HG03064 (cell line): ENCODE results near the gene TPSAB1.

ENCODE experiments used
- ATAC-seq: cut with Tn5 transposase; IDR thresholded peaks from one replicate; pipeline ENCODE4 v1.9.1; 2021; ENCODE audit warnings: low read depth; ENCODE audit not compliant: unreplicated experiment

TPSAB1 gene

DNA sequence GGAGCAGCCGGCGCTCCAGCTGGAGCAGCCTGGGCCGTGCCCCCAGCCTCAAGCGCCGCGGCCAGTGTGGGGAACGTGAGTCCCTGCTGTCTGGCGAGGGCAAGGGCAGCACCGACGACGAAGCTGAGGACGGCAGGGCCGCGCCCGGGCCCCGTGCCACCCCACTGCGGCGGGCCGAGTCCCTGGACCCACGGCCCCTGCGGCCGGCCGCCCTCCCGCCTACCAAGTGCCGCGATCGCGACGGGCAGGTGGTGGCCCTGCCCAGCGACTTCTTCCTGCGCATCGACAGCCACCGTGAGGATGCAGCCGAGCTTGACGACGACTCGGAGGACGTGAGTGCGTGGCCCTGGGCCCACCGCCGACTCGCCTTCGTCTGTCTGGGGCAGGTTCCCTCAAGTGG lies 31.4 kb upstream of the TPSAB1 start:
- ATAC-seq, result no peak

DNA sequence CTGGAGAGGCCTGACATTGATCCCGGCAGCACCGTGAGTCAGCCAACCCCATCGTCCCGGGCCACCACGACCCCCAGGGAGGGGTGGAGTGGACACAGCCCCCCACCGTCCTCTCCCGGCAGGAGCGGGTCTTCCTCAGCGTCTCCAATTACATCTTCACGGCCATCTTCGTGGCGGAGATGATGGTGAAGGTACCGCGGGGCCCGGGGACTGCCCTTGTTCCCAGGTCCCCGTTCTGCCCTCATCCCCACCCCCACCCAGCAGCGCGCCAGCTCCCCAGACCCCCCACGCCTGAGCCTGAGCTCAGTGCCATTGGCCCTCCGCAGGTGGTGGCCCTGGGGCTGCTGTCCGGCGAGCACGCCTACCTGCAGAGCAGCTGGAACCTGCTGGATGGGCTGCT lies 30.0 kb upstream of the TPSAB1 start:
- ATAC-seq, result no peak

DNA sequence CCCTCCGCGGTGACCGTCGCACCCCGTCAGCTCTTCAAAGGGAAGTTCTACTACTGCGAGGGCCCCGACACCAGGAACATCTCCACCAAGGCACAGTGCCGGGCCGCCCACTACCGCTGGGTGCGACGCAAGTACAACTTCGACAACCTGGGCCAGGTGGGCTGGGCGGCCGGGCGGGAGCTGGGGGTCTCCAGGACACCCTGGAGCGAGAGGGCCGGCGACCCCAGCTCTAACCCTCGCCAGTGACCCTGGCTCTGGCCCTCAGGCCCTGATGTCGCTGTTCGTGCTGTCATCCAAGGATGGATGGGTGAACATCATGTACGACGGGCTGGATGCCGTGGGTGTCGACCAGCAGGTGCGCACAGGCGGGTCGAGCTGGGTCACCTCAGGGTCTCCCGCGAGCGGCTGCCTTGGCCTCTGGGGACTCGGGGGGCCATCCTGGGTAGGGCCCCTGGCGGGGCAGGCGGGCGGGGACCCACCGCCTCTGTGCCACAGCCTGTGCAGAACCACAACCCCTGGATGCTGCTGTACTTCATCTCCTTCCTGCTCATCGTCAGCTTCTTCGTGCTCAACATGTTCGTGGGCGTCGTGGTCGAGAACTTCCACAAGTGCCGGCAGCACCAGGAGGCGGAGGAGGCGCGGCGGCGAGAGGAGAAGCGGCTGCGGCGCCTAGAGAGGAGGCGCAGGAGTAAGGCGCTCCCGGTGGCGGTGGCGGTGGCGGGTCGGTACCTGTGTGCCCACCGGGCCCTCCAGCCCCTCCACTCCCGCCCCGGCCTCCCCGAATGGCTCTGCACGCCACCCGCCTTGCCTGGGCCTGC lies 28.8 kb upstream of the TPSAB1 start:
- ATAC-seq, result no peak

DNA sequence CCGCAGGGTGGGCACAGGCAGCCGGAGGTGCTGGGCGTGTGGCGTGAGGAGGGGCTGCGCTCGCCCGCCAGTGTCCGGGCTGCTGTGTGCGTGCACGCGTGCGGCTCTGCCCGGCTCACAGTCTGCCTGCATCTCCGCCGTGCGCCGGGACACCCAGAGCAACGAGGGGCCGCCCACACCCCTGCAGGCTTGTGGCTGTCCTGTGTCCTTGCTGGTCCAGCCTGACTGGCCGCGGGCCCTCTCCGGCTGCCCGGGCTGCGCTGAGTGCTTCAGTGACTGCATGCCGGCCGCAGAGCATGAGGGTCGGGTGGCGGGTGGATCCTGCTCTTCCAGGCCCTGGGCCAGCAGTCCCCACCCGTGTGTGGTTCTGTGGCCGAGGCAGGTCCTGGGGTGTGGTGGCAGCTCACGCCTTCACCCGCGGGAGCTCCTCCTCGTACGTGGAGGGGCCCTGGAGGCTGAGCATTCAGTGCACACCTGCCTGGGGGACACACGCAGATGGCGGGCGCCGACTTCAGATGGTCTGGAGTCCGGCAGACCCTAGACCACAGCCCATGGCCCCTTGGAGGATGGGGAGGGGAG lies 27.8 kb upstream of the TPSAB1 start:
- ATAC-seq, result no peak

DNA sequence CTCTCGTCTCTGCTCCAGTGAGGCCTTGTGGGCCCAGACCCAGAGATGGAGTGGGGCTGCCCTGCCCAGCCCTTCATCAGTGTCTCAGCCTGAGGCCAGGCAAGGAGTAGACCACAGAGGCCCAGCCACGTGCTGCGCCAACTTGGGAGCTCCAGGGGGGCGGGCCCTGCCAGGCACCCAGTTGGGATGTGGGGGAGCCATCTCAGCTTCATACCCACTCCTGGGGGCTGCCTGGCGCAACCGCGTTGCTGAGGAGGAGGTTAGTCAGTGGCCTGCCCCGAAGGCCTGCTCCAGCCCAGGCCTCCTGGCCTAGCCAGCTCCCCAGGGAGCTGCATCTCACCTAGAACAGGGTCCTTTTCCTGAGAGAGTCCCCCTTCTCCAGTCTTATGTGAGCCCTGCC lies 27.3 kb upstream of the TPSAB1 start:
- ATAC-seq, result no peak

DNA sequence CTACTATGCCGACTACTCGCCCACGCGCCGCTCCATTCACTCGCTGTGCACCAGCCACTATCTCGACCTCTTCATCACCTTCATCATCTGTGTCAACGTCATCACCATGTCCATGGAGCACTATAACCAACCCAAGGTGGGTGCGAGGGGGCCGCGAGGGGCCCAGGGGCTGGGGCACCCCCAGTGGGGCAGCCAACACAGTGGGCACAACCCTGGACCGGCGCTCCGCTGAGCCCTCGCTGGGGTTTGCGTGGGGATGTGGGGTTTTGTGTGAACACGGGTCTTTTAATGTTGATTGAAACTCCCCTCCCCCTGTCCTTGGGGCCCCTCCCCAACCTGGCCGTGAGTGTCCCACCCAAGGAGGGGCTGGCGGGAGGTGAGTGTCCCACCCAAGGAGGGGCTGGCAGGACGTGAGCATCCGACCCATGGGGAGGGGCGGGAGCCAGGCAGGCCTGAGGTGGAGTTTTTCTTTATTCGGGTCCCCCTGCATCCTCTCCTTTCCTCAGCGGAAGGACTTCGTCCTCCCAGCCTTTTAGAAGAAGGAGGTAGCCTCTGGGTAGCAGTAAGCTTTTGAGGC lies 26.6 kb upstream of the TPSAB1 start:
- ATAC-seq, result no peak

DNA sequence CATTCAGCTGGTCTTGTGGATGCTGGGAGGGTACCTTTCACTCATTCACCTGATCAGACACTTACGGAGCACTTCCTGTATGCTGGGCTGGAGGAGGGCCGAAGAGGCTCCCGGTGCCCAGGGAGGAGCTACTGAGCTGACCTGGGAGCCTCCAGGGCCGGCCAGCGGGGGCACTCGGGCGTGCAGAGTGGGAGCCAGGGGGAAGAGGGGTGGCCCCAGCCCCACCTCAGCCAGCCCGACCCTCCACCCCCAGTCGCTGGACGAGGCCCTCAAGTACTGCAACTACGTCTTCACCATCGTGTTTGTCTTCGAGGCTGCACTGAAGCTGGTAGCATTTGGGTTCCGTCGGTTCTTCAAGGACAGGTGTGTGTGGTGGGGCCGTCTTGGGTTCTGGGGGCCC lies 25.8 kb upstream of the TPSAB1 start:
- ATAC-seq, result no peak

DNA sequence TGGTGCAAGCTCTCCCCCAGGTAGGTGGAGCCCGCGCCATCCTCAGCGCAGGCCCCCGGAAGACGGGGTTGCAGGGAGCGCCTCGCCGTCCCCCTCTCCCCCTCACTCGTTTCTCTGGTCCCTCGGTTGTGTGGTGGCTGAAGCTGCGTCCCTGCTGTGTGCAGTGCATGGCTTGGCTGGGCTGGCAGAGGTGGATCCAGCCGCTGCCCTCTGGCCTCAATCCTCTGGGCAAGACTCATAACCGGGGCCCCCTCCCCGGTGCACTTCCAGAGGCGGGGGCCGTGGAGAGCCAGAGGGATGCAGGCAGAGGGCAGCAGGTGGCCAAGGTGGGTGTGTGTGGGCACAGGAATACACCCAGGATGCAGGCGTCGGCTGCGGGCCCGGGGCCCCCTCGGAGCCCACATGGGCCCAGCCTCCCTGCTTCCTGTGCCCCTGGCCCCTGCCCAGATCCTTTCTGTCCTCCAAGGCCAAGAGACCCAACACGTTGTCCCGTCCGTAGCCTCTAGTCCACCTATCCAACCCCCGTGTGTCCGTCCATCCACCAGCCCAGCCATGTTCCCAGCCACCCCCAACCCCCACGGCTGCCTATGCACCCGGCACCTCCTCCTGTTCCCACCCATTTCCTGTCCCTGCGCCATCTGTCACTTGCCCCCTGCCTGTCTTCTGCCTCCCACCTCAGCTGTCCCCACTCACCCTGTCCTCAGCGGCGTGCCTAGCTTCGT lies 24.8 kb upstream of the TPSAB1 start:
- no peak for ATAC-seq

DNA sequence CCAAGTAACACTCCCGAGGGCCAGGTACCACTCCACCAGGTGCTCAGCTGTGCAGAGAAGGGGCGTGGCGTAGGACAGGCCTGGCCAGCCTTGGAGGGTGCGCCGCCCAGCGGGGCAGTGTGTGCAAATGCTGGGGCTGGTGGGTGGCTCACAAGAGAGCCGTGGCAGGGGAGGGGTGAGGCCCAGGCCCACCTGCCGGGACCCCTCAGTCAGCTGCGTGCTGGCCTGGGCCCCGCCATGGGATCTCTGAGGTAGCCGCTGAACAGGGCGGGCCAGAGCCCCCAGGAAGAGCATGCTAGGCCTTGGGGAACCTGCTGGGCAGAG lies 24.2 kb upstream of the TPSAB1 start:
- ATAC-seq, result no peak

DNA sequence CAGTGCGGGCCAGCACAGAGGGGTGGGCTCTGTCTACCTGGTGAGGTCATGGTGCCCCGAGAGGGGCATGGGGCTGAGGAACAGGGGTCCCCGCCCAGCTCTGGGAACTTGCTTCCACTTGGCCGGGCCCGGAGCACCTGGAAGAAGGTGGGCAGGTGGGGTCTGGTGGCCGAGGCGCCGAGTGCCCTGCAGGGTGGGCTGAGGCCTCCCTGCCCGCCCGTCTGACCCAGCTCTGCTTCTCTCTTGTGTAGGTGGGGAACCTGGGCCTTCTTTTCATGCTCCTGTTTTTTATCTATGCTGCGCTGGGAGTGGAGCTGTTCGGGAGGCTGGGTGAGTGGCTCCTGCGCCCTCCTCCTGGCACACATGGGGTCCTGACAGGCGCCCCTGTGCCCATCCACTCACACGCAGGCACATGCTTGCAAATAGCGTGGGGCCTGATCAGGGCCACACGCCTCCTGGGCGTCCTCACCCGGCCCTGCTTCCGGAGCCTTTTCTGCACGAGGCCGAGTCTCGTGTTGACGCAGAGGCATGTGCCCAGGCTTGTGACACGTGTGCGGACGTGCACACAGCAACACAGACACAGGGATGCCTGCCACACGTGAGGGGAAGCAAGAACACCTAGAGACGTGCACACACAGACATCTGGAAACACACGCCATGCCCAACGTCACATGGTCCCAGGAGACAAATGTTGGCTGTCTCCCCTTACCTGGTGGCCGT lies 23.7 kb upstream of the TPSAB1 start:
- no peak for ATAC-seq

DNA sequence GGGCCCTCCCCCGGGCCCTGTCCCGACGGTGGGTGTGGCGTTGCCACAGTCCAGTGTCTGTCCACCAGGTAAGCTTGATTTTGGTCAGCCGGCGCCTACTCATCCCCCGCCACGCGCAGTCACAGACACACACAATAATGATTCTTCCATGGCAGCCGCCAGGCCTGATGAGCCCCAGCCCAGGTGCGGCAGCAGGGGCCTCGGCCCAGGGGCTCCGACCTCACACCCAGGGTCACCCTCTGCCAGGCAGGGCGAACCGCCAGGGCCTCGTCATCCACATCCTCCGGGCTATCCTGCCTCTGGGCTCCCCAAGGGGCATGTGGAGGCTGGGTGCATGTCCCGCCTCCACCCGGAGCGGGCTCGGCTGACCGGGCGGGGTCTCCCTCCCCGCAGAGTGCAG lies 23.0 kb upstream of the TPSAB1 start:
- no peak for ATAC-seq

DNA sequence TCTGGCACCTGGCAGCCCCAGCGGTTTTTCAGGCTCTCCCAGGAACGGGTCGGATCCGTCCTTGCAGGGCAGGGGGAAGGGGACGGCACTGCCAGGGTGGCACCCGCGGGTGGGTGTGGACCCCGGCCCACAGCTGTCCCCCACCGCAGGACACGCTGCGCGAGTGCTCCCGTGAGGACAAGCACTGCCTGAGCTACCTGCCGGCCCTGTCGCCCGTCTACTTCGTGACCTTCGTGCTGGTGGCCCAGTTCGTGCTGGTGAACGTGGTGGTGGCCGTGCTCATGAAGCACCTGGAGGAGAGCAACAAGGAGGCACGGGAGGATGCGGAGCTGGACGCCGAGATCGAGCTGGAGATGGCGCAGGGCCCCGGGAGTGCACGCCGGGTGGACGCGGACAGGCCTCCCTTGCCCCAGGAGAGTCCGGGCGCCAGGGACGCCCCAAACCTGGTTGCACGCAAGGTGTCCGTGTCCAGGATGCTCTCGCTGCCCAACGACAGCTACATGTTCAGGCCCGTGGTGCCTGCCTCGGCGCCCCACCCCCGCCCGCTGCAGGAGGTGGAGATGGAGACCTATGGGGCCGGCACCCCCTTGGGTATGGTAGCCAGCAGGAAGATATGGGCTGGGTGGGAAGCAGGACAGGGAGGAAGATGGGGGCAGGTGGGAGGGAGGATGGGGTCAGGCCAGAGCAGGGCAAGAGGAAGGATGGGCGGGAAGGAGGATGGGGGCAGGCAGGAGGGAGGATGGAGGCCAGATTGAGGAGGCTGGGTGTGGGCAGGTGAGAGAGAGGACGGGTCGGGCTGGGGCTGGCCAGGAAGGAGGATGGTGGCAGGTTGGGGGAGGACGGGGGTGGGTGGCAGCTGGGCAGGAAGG lies 22.2 kb upstream of the TPSAB1 start:
- ATAC-seq, result no peak

DNA sequence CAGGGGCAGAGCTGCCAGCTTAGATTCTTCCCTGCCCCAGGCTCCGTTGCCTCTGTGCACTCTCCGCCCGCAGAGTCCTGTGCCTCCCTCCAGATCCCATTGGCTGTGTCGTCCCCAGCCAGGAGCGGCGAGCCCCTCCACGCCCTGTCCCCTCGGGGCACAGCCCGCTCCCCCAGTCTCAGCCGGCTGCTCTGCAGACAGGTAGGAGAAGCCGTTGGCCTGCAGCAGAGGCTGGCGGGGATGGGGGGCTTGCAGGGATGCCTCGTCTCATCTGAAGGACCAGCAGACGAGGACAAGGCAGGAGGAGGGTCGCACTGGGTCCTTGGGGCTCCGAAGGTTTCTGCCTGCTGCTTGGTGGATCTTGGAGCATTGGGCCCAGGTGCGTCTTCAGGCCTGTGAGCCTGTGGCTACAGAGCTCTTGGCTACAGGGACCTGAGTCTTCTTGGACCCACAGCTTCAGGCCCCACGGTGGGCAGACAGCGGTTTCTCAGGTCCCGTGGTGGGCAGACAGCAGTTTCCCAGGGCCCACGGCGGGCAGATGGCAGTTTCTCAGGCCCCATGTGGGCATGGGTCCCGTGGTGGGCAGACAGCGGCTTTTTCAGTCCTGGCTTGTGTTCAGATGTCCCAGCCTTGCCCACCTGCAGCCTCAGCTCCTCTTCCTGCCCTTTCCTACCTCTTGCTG lies 21.4 kb upstream of the TPSAB1 start:
- ATAC-seq, result no peak

DNA sequence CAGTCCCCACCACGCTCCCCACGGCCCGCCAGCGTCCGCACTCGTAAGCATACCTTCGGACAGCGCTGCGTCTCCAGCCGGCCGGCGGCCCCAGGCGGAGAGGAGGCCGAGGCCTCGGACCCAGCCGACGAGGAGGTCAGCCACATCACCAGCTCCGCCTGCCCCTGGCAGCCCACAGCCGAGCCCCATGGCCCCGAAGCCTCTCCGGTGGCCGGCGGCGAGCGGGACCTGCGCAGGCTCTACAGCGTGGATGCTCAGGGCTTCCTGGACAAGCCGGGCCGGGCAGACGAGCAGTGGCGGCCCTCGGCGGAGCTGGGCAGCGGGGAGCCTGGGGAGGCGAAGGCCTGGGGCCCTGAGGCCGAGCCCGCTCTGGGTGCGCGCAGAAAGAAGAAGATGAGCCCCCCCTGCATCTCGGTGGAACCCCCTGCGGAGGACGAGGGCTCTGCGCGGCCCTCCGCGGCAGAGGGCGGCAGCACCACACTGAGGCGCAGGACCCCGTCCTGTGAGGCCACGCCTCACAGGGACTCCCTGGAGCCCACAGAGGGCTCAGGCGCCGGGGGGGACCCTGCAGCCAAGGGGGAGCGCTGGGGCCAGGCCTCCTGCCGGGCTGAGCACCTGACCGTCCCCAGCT lies 20.3 kb upstream of the TPSAB1 start:
- no peak for ATAC-seq

DNA sequence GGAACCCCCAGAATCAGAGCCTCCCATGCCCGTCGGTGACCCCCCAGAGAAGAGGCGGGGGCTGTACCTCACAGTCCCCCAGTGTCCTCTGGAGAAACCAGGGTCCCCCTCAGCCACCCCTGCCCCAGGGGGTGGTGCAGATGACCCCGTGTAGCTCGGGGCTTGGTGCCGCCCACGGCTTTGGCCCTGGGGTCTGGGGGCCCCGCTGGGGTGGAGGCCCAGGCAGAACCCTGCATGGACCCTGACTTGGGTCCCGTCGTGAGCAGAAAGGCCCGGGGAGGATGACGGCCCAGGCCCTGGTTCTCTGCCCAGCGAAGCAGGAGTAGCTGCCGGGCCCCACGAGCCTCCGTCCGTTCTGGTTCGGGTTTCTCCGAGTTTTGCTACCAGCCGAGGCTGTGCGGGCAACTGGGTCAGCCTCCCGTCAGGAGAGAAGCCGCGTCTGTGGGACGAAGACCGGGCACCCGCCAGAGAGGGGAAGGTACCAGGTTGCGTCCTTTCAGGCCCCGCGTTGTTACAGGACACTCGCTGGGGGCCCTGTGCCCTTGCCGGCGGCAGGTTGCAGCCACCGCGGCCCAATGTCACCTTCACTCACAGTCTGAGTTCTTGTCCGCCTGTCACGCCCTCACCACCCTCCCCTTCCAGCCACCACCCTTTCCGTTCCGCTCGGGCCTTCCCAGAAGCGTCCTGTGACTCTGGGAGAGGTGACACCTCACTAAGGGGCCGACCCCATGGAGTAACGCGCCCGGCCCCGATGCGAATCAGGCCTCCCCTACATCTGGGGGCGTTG lies 19.5 kb upstream of the TPSAB1 start:
- no peak for ATAC-seq

DNA sequence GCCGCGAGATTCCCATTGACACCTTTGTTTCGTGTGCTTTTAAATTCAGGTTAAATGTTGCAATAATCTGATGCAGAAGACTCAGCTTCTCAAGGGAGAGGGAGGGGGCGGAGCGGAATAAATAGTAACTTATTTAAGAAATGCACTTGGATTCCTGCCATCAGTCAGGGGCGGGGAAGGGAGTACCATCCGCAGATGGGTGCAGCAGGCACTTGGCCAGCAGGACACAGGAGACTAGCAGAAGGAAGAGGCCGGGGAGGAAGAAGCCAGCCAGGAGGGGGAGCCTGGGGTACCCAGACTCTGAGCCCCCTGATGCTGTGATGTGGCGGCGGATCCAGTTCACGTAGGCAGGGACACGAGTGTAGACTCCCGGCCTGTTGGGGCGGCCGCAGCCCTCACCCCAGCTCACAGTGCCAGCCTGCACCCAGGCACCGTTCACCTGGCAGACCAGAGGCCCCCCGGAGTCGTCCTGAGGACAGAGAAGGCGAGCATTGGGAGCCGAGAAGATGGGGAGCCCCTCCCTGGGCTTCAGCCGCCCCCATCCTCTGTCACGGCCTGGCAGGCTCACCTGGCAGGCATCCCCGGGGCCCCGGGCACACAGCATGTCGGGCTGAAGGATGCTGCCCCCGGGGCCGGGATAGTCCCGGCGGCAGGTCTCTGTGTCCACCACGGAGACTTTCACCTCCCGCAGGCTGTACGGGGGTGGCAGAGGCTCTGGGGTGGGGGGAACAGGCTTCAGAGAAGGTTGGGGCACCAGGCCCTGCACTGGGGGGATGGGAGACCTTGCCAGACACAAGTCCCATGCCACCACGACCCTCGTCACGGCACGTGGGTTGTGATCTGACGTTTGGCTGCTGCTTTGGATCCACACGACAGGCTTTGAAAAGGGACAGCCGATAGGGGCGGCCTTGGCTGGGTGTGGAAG lies 18.6 kb upstream of the TPSAB1 start:
- ATAC-seq, result no peak
